NCI-H446 treated with DMSO at 0.1 percent for 48 hours (cell line): ENCODE data around the gene DIPK1B.
"Not testable (repeated sequence)": the region's sequence is repeated elsewhere in the genome, so short reads cannot be mapped to it uniquely, and the experiment has no call there.

Source experiments
- DNase-seq: peaks from one replicate; lab custom pipeline; 2025; lab: John Stamatoyannopoulos, UW

The DIPK1B gene

GRCh38 chr9:136754059-136754572, 41.7 kb downstream of the DIPK1B start:
- no peak for DNase-seq

DNA sequence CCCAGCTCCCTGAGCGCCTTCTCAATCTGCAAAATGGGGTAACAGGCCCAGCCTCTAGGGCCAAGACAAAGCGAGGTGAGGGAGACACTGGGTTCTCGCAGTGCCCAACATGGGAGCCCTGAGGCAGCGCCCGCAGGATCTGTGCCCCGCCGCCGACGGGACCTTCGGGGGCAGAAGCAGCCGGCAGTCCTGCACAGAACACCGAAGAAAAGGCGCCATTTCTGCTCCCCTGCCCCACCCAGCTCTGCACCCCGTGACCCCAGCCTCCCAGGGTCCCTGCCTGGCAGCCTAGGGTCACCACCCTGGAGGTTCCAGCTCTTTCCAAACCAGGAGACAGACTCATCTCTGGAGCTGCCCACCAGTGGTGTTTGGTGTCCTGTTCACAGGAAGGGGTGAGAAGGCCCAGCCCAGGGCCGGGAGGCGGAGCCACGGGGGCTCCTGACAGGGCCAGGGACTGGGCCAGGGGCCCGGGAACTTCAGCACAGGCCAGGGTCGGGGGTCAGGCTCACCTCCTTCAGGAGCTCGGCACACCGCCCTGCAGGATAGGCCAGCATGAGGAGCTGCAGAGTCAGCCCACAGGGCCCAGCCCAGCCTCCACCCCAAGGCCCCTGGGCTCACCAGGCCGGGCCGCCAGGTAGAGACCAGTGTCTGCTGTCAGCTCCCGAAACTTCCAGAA, 42.4 kb downstream of the DIPK1B start:
- no peak for DNase-seq

- not testable (repeated sequence) for DNase-seq
These were observed 43.1 kb downstream of the DIPK1B start for GRCh38 chr9:136755302-136756133.

GRCh38 chr9:136756134-136756438, 43.7 kb downstream of the DIPK1B start:
- no peak for DNase-seq

DNA sequence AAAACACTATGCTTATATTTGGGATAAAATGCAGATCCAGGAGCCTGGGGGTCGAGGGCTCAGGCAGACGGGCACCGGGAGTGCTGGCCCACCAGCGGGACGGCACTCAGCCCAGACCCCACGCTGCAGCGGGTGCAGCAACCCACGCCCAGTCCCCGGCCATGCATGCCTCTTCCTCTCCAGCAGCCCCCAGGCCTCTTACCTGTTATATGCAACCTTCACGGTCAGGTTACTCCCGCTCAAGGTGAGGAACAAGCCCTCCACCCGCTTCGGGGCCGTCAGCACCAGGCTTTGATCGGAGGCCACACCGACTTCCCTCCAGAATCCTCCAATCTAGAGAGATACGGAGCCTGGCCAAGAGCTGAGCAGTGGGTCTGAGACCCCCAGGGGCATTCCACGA, 44.5 kb downstream of the DIPK1B start:
- no peak for DNase-seq

DNA sequence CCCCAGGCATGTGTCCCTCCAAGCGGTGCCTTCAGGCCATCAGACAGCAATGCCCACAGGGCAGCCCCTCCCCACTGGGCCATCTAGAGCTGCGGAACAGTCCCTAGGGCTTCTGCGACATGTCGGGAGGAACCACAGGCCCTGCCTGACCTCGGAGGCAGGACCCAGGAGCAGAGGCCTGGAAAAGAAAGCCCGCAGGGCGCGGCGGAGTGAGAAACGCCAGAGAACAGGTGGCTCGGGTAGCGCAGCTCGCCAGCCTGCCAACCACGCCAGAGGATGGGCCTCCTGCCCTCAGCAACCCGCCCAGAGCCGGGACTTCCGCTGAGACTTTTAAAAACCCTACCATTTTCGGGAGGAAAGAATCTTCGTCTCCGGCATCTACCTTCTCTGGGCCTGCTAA, 45.0 kb downstream of the DIPK1B start:
- no peak for DNase-seq

DNA sequence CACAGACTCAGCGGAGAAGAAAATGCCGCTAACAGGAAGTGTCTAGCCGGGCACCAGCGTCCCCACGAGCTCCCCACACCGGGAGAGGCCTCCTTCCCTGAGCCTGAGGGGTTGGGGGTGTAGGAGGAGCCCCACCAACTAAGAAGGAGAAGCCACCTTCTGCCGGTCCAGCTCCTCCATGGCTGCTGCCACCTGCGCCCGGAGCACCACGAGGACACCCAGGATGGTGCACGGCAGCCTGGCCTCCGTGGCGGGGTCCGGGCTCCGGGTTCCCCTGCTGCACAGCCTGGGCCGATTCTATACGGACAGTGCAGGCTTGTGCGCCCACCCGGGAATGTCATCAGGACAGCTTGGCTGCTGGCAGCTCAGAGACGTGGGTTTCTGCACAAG, 45.4 kb downstream of the DIPK1B start:
- no peak for DNase-seq

- DNase-seq: no peak
These were observed 46.6 kb downstream of the DIPK1B start for GRCh38 chr9:136759001-136759400.

- no peak for DNase-seq
These were observed 47.3 kb downstream of the DIPK1B start for GRCh38 chr9:136759436-136760325.

- no peak for DNase-seq
These were observed 48.1 kb downstream of the DIPK1B start for GRCh38 chr9:136760424-136760823.

GRCh38 chr9:136760834-136761544, 48.6 kb downstream of the DIPK1B start:
- DNase-seq: not testable (repeated sequence)

DNA sequence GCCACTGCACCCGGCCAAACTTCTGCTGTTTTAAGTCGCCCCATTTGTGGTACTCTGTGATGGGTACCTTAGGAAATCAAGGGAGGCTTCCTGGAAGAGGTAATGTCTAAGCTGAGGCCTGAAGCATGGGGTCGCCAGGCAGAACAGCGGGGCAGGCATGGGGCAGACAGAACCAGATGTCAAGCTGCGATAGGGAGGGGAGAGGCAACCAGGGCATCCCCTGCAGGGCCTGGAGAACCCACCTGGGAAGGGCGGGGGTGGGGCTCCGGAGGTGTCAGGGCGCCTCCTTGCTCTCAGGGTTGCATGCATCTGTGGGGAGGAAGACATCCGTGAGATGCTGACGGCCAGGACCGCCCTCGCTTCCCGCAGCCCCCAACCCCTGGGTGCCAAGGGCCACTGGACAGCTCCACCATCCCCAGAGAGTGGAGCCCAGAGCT, 49.2 kb downstream of the DIPK1B start:
- DNase-seq: no peak

DNA sequence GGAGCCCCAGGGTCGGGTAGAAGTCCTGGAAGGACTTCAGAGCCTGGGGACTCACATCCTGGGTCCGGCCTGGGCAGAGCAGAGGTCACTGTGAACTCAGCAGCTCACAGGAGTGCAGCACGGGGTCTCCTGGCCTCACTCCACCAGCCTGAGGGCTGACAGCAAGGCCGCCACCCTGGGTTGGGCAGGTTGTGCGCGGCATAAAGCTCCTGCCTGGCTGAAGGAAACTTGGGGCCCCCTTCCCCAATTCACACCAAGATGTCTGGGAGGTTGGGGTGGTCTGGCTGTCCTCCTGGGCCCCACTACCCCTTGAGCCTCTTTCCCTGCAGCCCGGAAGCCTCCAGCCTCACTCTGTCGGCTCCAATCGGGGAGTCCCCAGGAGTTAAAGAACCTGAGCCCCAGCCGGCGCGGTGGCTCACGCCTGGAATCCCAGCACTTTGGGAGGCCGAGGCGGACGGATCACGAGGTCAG, 49.9 kb downstream of the DIPK1B start:
- no peak for DNase-seq

DNA sequence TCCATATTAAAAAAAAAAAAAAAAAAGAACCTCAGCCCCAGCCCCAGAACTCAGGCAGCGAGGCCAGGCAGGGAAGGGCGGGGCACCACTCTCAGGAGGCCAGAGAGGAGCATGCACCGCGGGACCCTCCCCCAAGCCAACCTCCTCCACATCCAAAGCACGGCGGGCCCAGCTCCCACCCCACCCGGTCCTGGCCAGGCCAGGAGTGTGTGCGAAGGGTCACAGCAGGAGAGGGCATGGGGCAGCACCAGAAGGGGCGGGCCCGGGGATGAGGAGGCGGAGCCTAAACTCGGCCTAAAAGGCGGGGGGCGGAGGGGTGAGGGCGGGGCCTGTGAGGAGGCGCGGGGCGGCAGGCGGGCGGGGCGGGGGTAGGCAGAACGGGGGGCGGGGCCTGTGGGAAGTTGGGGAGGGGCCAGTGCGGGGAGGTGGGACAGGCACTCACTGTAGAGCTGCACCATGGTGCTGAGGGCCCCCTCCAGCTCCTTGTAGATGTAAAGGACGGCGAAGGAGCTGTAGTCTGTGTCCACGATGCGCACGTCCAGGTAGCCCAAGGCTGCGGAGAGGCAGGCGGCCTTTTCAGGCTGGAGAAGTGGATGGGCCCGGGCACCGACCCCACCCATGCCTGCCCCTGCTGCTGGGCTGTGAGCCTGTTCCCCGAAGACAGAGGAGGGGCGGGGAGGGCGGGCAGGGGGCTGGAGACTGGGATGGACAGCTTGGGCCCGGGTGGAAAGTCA, 50.7 kb downstream of the DIPK1B start:
- DNase-seq: no peak

- no peak for DNase-seq
These were observed 51.3 kb downstream of the DIPK1B start for GRCh38 chr9:136763649-136764035.

GRCh38 chr9:136764301-136764891, 52.0 kb downstream of the DIPK1B start, which contains the start of gene LCN15:
LCN15 (minus strand) TSS chr9:136764518; CDS start chr9:136764488, 30 bp downstream.
- DNase-seq: no peak

DNA sequence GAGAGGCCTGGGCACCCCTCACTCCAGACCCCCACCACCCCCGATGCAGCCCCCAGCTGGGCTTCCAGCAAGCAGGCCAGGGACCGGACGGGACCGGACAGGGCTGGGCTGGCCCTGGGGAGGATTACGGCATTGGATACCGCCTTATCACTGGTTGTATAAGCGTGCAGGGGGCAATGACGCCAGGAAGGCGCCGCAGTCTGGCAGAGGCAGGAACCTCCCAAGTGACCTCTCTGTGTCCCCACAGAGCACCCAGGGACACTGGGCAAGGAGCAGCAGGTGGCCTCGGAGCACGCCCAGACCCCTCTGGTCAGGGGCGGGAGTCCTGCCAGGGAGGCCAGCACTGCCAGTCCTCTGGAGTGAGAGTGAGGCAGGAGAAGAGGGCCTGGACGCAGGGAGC, 52.7 kb downstream of the DIPK1B start:
- DNase-seq: no peak

- not testable (repeated sequence) for DNase-seq
These were observed 53.5 kb downstream of the DIPK1B start for GRCh38 chr9:136765745-136766409.

DNA sequence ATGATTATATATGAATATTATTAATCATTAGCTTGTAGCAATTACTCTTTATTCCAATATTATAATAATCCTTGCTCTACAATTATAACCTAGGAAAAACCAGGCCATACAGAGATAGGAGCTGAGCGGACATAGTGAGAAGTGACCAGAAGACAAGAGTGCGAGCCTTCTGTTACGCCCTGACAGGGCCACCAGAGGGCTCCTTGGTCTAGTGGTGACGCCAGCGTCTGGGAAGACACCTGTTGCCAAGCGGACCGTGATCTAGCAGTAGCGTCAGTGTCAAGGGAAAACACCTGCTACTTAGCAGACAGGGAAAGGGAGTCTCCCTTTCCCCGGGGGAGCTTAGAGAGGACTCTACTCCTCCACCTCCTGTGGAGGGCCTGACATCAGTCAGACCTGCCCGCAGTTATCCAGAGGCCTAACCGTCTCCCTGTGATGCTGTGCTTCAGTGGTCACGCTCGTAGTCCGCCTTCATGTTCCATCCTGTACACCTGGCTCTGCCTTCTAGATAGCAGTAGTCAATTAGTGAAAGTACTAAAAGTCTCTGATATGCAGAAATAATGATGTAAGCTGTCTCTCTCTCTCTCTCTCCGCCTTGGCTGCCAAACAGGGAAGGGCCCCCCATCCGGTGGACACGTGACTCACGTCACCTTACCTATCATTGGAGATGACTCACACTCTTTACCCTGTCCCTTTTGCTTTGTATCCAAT, 54.2 kb downstream of the DIPK1B start:
- not testable (repeated sequence) for DNase-seq
